ENCODE results near the gene TMUB1.
A peak's percentile ranks its signal among the peaks of the same experiment; 100 is the strongest.

Gene TMUB1

GRCh38 chr7:151086802-151087244 lies 3.5 kb upstream of the TMUB1 start:
- DNase-seq (ENCODE audit: insufficient read length, low spot score): peak; percentile 48
- FAIRE-seq: no peak

GRCh38 chr7:151085691-151086620 lies 2.7 kb upstream of the TMUB1 start, which contains the start of gene AGAP3:
Gene AGAP3 (plus strand): TSS chr7:151086475. CDS start chr7:151086742, 267 bp downstream.
- FAIRE-seq (peak; percentile 53), DNase-seq (ENCODE audit: insufficient read length, low spot score) (peak; percentile 94)

GRCh38 chr7:151085329-151085690 lies 2.0 kb upstream of the TMUB1 start:
- no peak for FAIRE-seq
- DNase-seq (ENCODE audit: insufficient read length, low spot score): no peak

GRCh38 chr7:151083824-151084160 lies 499 bp upstream of the TMUB1 start:
- DNase-seq (ENCODE audit: insufficient read length, low spot score): no peak
- no peak for FAIRE-seq

- DNase-seq (ENCODE audit: insufficient read length, low spot score): no peak
- peak; percentile 53 for FAIRE-seq
Observed at GRCh38 chr7:151082141-151083070, 887 bp downstream of the TMUB1 start.

DNA sequence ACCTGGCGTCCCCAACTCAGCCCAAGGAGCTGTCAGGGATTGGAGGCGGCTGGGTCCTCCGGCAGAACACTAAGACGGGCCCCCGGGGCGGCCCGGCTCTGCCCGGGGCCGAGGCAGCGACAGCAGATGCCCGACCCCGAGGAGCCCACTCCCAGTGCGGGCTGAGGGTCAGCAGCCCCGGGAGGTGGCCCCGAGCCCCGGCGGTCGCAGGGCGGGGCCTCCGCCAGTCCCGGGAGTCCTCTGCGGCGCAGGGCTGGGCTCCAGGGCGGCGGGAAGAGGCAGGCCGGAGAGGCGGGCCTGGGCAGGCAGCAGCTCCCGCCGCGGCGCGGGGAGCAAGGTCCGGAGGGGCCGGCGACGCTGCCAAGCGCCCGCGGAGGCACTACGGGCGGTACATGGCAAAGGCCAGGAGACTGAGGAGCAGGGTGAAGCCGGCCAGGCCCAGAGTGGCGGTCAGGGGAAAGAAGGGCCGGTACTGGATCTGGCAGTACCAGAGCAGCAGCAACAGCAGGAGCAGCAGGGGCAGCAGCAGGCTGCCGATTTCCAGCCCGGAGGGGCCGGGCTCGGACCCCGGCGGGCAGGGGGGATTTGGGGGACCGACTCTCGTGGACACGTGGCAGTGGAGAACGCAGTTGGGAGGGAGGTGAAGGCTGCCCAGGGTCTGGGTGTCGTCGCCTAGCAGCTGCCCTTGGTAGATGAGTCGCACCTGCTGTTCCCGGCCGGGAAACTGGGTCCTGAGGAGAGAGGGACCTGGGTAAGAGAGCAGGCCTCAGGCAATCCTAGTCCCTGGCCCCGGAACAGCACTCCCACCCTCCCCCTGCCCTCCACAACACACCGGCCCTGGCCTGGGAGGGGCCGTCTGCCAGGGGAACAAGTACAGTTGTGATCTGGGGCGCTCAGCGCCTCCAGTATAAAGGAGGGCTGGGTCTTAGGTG lies 1.9 kb downstream of the TMUB1 start:
- DNase-seq (ENCODE audit: insufficient read length, low spot score) (no peak), FAIRE-seq (no peak)

GRCh38 chr7:151080522-151081169 lies 2.6 kb downstream of the TMUB1 start, which contains the start of gene FASTK:
Gene FASTK (minus strand): TSS chr7:151080809. CDS start chr7:151080766, 43 bp downstream.
- DNase-seq (ENCODE audit: insufficient read length, low spot score): peak; percentile 99

GRCh38 chr7:151080067-151080521 lies 3.2 kb downstream of the TMUB1 start:
- DNase-seq (ENCODE audit: insufficient read length, low spot score) (no peak), FAIRE-seq (no peak)

More at GRCh38 chr7:151080522-151081169, 2.6 kb downstream of the TMUB1 start, which contains the start of gene FASTK:
- peak; percentile 70 for FAIRE-seq

- DNase-seq (ENCODE audit: insufficient read length, low spot score) (no peak), FAIRE-seq (no peak)
Observed at GRCh38 chr7:151079199-151079910, 3.9 kb downstream of the TMUB1 start.

- no peak for FAIRE-seq
- DNase-seq (ENCODE audit: insufficient read length, low spot score): no peak
Observed at GRCh38 chr7:151078233-151079040, 4.9 kb downstream of the TMUB1 start.

DNA sequence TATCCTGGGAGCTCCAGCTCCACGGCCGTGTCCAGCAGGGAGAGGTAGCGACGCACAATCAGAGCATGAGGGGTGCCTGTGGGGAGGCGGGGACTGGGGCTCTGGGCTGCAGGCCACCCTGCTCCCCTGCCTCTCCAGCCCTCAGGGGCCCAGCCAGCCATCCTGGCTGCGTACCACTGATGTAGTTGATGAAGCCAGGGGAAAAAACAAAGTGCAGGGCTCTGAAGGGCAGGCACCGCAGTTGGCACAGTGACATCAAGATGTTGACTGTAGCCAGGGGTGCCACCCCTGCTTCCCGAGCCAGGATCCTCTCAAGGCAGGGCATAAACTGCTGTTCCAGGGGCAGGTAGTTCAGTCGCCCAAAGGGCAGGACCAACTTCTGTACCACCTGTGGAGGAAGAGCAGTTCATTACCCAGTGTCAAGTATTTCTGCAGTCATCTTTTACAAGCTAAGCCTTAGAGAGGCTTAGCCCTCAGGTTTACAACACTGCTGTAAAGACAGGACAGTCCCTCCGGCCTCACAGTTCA lies 5.5 kb downstream of the TMUB1 start:
- FAIRE-seq: no peak
- DNase-seq (ENCODE audit: insufficient read length, low spot score): no peak

GRCh38 chr7:151076863-151077704 lies 6.2 kb downstream of the TMUB1 start:
- FAIRE-seq: no peak
- no peak for DNase-seq (ENCODE audit: insufficient read length, low spot score)

DNA sequence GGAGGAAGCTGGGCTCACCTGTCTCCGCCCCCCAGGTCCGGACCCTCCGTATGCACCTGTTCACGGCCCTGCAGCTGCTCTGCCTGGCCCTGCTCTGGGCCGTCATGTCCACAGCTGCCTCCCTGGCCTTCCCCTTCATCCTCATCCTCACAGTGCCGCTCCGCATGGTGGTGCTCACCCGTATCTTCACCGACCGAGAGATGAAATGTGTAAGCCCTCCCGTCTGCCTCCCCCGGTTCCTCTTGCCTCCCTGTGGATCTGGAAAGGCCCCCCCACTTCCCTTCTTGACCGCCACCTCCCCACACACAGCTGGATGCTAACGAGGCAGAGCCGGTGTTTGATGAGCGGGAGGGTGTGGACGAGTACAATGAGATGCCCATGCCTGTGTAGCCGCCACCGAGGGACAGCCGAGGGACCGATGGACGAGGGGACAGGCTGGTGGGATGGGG lies 7.3 kb downstream of the TMUB1 start:
- FAIRE-seq: no peak

DNA sequence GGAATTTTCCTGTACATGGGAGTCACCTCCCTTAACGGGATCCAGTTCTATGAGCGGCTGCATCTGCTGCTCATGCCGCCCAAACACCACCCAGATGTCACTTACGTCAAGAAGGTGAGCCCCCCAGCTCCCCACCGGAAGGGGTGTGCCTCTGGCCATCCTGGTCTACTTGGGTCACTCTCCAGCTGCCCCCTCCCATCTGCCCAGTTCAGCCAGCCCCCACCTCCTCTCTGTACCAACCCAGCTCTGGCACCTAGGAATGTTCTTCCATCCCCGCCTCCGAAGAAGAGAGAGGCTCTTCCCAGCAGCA lies 7.7 kb downstream of the TMUB1 start:
- FAIRE-seq (no peak), DNase-seq (ENCODE audit: insufficient read length, low spot score) (no peak)

More for the DNA sequence above, 7.3 kb downstream of the TMUB1 start:
- no peak for DNase-seq (ENCODE audit: insufficient read length, low spot score)

DNA sequence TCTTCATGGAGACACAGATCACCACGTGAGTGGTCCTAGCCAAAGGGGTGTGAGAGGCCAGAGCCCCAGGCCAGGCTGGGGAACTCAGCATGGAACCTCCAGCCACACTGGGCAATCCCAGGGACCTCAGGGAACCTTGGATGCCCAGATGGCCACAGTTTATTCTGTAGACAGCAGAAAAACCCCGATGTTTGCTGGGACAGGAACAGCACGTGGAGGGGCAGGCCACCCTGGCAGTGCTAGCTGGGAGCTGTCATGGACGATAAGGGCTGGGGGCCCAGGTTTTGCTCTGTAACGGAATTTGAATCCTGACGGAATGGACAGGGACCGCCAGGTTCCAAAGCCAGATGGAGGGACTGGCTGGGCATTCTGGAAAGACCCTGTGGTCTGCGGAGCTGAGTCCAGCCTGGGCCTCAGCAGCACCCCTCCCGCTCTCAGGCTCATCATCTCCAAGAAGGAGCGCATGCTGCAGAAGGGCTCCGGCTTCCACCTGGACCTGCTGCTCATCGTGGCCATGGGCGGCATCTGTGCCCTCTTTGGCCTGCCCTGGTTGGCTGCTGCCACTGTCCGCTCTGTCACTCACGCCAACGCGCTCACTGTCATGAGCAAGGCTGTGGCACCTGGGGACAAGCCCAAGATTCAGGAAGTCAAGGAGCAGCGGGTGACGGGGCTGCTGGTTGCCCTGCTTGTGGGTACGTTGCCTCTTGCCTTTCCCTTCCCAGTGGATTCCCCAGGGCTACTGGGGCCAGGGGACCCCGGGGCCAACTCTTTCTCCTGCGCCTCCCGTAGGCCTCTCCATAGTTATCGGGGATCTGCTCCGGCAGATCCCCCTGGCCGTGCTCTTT lies 8.3 kb downstream of the TMUB1 start:
- FAIRE-seq: no peak
- DNase-seq (ENCODE audit: insufficient read length, low spot score): no peak

DNA sequence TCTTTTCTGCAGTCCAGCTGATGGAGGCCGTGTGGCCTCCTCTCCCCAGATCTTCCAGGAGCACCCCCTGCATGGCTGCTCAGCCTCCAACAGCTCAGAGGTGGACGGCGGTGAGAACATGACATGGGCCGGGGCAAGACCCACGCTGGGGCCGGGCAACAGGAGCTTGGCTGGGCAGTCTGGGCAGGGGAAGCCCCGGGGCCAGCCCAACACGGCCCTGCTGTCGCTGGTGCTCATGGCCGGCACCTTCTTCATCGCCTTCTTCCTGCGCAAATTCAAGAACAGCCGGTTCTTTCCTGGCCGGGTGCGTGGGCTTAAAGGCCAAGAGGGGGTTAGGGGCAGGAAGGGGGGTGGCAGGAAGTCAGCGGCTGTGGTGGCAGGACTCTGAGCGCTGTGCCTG lies 9.3 kb downstream of the TMUB1 start:
- no peak for DNase-seq (ENCODE audit: insufficient read length, low spot score)
- FAIRE-seq: no peak
